OCI-LY1 (cell line): ENCODE results near the gene METTL9.
"Not testable (repeated sequence)": the region's sequence is repeated elsewhere in the genome, so short reads cannot be mapped to it uniquely, and the experiment has no call there.

Experiments used
- H2AFZ ChIP-seq: fragments of 200-600 bp; sonication (generic), shearing (Covaris generic); 2 replicates; pipeline ENCODE4 v1.6.0; 2014; ENCODE audit warnings: antibody characterized with exemption, mild to moderate bottlenecking, low read length
- H3F3A ChIP-seq: fragments of 200-600 bp; sonication (generic), shearing (Covaris generic); 2 replicates; pipeline ENCODE4 v1.6.0; 2014; ENCODE audit warnings: mild to moderate bottlenecking, antibody characterized with exemption, low read length, moderate library complexity; ENCODE audit not compliant: insufficient read depth
- H3K27ac ChIP-seq: fragments of 200-600 bp; sonication (generic); 2 replicates; pipeline ENCODE4 v1.5.1; 2014; ENCODE audit warnings: low read length, mixed run types, mild to moderate bottlenecking, low read depth; ENCODE audit not compliant: poor library complexity, severe bottlenecking
- H3K27me3 ChIP-seq: fragments of 200-600 bp; sonication (generic); 2 replicates; pipeline ENCODE4 v1.6.0; 2014; ENCODE audit warnings: antibody characterized with exemption, mild to moderate bottlenecking, low read length, moderate library complexity; ENCODE audit not compliant: insufficient read depth
- H3K36me3 ChIP-seq: fragments of 200-600 bp; sonication (generic); 2 replicates; pipeline ENCODE4 v1.6.1; 2014; ENCODE audit warnings: mild to moderate bottlenecking, antibody characterized with exemption, low read length, moderate library complexity, mixed read lengths; ENCODE audit not compliant: insufficient read depth
- H3K4me1 ChIP-seq: fragments of 200-600 bp; sonication (generic); 2 replicates; pipeline ENCODE4 v1.5.1; 2014; ENCODE audit warnings: mild to moderate bottlenecking, low read length, moderate library complexity; ENCODE audit not compliant: insufficient read depth, severe bottlenecking
- H3K4me2 ChIP-seq: fragments of 200-600 bp; sonication (generic), shearing (Covaris generic); 2 replicates; pipeline ENCODE4 v1.6.1; 2014; ENCODE audit warnings: low read length
- H3K4me3 ChIP-seq: fragments of 200-600 bp; sonication (generic); 2 replicates; pipeline ENCODE4 v1.5.1; 2014; ENCODE audit warnings: low read length, low read depth, mild to moderate bottlenecking, mixed read lengths; ENCODE audit not compliant: poor library complexity, severe bottlenecking
- H3K79me2 ChIP-seq: fragments of 200-600 bp; shearing (Covaris generic); 2 replicates; pipeline ENCODE4 v1.6.1; 2016; ENCODE audit warnings: mixed run types, low read length, mixed read lengths; ENCODE audit not compliant: insufficient read depth
- H3K9ac ChIP-seq: fragments of 200-600 bp; sonication (generic), shearing (Covaris generic); 2 replicates; pipeline ENCODE4 v1.6.1; 2014; ENCODE audit warnings: mild to moderate bottlenecking, low read length, mixed read lengths
- H3K9me2 ChIP-seq: fragments of 200-600 bp; sonication (generic), shearing (Covaris generic); 2 replicates; pipeline ENCODE4 v1.6.1; 2014; ENCODE audit warnings: low read depth, mild to moderate bottlenecking, low read length, mixed read lengths
- H3K9me3 ChIP-seq: fragments of 200-600 bp; shearing (Covaris generic); 2 replicates; pipeline ENCODE4 v1.6.1; 2014; ENCODE audit warnings: low read length, mixed read lengths
- H4K20me1 ChIP-seq: fragments of 200-600 bp; sonication (generic), shearing (Covaris generic); 2 replicates; pipeline ENCODE4 v1.6.0; 2016; ENCODE audit warnings: mild to moderate bottlenecking, low read length; ENCODE audit not compliant: insufficient read depth
- EZH2 ChIP-seq: fragments of 200-600 bp; sonication (generic), shearing (Covaris generic); IDR thresholded peaks from 2 replicates; pipeline ENCODE4 v1.8.0; 2017; ENCODE audit warnings: borderline replicate concordance, mixed run types, mild to moderate bottlenecking, antibody characterized with exemption, low read length, moderate library complexity, mixed read lengths
- TF ChIP-seq, protein P1 (sequence below): fragments of 200-600 bp; sonication (generic), shearing (Covaris generic); IDR thresholded peaks from 2 replicates; pipeline ENCODE4 v1.5.1; 2017; ENCODE audit warnings: mild to moderate bottlenecking, antibody characterized with exemption, low read length, moderate library complexity, mixed read lengths

METTL9 gene

GRCh38 chr16:21646091-21646490 lies 46.7 kb downstream of the METTL9 start:
- Histone ChIP-seq H3F3A (peaks cover 15% of the 10 kb centered on the region), H4K20me1 (no peaks in the 10 kb centered on the region), H3K4me1 (peaks cover 86% of the 10 kb centered on the region), H3K4me2 (peak overlapping the region; percentile 83), H3K9me2 (no peaks in the 10 kb centered on the region), H3K36me3 (no peaks in the 10 kb centered on the region), H3K79me2 (peaks cover 14% of the 10 kb centered on the region), H3K9ac (peak overlapping the region; percentile 70), H3K4me3 (peak overlapping the region; percentile 55), H3K27me3 (no peaks in the 10 kb centered on the region), H3K27ac (peak overlapping the region; percentile 99), H2AFZ (no peak overlapping the region), H3K9me3 (no peaks in the 10 kb centered on the region)
- no peak for TF ChIP-seq EZH2
- TF ChIP-seq, protein P1, sequence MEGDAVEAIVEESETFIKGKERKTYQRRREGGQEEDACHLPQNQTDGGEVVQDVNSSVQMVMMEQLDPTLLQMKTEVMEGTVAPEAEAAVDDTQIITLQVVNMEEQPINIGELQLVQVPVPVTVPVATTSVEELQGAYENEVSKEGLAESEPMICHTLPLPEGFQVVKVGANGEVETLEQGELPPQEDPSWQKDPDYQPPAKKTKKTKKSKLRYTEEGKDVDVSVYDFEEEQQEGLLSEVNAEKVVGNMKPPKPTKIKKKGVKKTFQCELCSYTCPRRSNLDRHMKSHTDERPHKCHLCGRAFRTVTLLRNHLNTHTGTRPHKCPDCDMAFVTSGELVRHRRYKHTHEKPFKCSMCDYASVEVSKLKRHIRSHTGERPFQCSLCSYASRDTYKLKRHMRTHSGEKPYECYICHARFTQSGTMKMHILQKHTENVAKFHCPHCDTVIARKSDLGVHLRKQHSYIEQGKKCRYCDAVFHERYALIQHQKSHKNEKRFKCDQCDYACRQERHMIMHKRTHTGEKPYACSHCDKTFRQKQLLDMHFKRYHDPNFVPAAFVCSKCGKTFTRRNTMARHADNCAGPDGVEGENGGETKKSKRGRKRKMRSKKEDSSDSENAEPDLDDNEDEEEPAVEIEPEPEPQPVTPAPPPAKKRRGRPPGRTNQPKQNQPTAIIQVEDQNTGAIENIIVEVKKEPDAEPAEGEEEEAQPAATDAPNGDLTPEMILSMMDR = no peak

- H3K79me2 ChIP-seq = peaks cover 12% of the 10 kb centered on the region
- H3K27me3 ChIP-seq = no peaks in the 10 kb centered on the region
- H3K4me3 ChIP-seq = peak overlapping the region; percentile 55
- TF ChIP-seq EZH2 = no peak
- TF ChIP-seq, protein P1 = no peak
- peak overlapping the region; percentile 70; the same call in 1 of the 2 replicates for H3K9ac ChIP-seq
- H2AFZ ChIP-seq = no peak overlapping the region
- no peaks in the 10 kb centered on the region for H3K9me3 ChIP-seq
- H3K4me2 ChIP-seq = peak overlapping the region; percentile 83
- H3K36me3 ChIP-seq = no peaks in the 10 kb centered on the region
- H3K4me1 ChIP-seq = peaks cover 78% of the 10 kb centered on the region
- H3K27ac ChIP-seq = peak overlapping the region; percentile 99
- peaks cover 15% of the 10 kb centered on the region for H3F3A ChIP-seq
- no peaks in the 10 kb centered on the region for H3K9me2 ChIP-seq
- H4K20me1 ChIP-seq = no peaks in the 10 kb centered on the region
Observed at GRCh38 chr16:21646721-21647561, 47.6 kb downstream of the METTL9 start.

GRCh38 chr16:21647562-21648164 lies 48.3 kb downstream of the METTL9 start:
- no peak for TF ChIP-seq EZH2
- TF ChIP-seq, protein P1 = no peak
- H2AFZ ChIP-seq = no peak overlapping the region
- peak overlapping the region; percentile 83; the same call in 1 of the 2 replicates for H3K4me2 ChIP-seq
- peak overlapping the region; percentile 6; the same call in 1 of the 2 replicates for H3K9ac ChIP-seq
- H3K9me3 ChIP-seq = no peaks in the 10 kb centered on the region
- no peaks in the 10 kb centered on the region for H3K27me3 ChIP-seq
- no peaks in the 10 kb centered on the region for H3K9me2 ChIP-seq
- H3K79me2 ChIP-seq = peaks cover 5% of the 10 kb centered on the region; the same call in 1 of the 2 replicates
- H3K36me3 ChIP-seq = no peaks in the 10 kb centered on the region
- H3K4me3 ChIP-seq = no peak overlapping the region
- peaks cover 15% of the 10 kb centered on the region for H3F3A ChIP-seq
- peaks cover 70% of the 10 kb centered on the region for H3K4me1 ChIP-seq
- H3K27ac ChIP-seq = peak overlapping the region; percentile 99
- H4K20me1 ChIP-seq = no peaks in the 10 kb centered on the region

DNA sequence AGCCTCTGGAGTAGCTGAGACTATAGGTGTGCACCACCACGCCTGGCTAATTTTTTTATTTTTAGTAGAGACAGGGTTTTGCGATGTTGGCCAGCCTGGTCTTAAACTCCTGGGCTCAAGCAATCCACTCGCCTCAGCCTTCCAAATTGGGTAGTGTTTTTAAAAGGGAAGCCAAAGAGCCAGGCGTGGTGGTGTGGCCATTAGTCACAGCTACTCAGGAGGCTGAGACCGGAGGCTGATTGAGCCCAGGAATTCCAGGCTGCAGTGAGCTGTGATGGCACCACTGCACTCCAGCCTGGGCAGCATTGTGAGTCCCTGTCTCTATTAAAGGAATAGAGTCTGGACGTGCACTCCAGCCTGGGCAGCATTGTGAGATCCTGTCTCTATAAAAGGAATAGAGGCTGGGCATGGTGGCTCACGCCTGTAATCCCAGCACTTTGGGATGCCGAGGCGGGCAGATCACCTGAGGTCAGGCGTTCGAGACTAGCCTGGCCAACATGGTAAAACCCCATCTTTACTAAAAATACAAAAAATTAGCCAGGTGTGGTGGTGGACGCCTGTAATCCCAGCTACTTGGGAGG lies 50.5 kb downstream of the METTL9 start:
- H2AFZ ChIP-seq, H3K27me3 ChIP-seq, H3K27ac ChIP-seq, H3K36me3 ChIP-seq, H3K4me2 ChIP-seq, H3K79me2 ChIP-seq, H4K20me1 ChIP-seq, H3K9me3 ChIP-seq, H3K4me3 ChIP-seq, H3K9ac ChIP-seq, H3K9me2 ChIP-seq: not testable (repeated sequence)
- peaks cover 55% of the 10 kb centered on the region for H3K4me1 ChIP-seq
- H3F3A ChIP-seq = peaks cover 14% of the 10 kb centered on the region
